Neutrophil (primary cell): Measurements from ENCODE around the gene ST3GAL3.
A peak's percentile ranks its signal among the peaks of the same experiment; 100 is the strongest.
"Not testable (repeated sequence)": the region's sequence is repeated elsewhere in the genome, so short reads cannot be mapped to it uniquely, and the experiment has no call there.

Experiments used
- H3K27ac ChIP-seq: fragments of 200-600 bp; sonication (generic); 2 replicates; pipeline ENCODE4 v1.5.1; 2016; ENCODE audit warnings: mild to moderate bottlenecking, moderate library complexity
- H3K27me3 ChIP-seq: fragments of 200-600 bp; sonication (generic); 2 replicates; pipeline ENCODE4 v1.6.0; 2016; ENCODE audit warnings: mild to moderate bottlenecking
- H3K36me3 ChIP-seq: fragments of 200-600 bp; sonication (generic); 2 replicates; pipeline ENCODE4 v1.5.1; 2017
- H3K4me1 ChIP-seq, 2 experiments: fragments of 200-600 bp in 1 of 2; sonication (generic) in 1 of 2; 1 replicate in 1 of 2; 2 replicates in 1 of 2; pipeline versions ENCODE4 v1.5.1 to v1.6.1; 2013 to 2016; ENCODE audit warnings: low read depth in 1 of 2, low read length in 1 of 2, mild to moderate bottlenecking in 1 of 2, moderate library complexity in 1 of 2; ENCODE audit not compliant: control insufficient read depth in 1 of 2, insufficient read depth in 1 of 2
- H3K4me3 ChIP-seq, 2 experiments: fragments of 200-600 bp in 1 of 2; sonication (generic) in 1 of 2; 1 replicate in 1 of 2; 2 replicates in 1 of 2; pipeline ENCODE4 v1.5.1; 2013 to 2016; ENCODE audit warnings: low read depth in 1 of 2, low read length in 1 of 2, mild to moderate bottlenecking in 1 of 2, moderate library complexity in 1 of 2
- H3K9me3 ChIP-seq: fragments of 200-600 bp; sonication (generic); 2 replicates; pipeline ENCODE4 v1.5.1; 2016
- CTCF ChIP-seq: fragments of 200-600 bp; sonication (generic); IDR thresholded peaks from 2 replicates; pipeline ENCODE4 v1.5.1; 2016; ENCODE audit warnings: antibody characterized with exemption

The ST3GAL3 gene

GRCh38 chr1:43832998-43833397 lies 125.7 kb downstream of the ST3GAL3 start:
- Histone ChIP-seq H3K4me3 (peak overlapping the region in 1 of 2 experiments; percentile 30), H3K4me1 (peaks cover 40 to 45% of the 10 kb centered on the region in 2 experiments), H3K27me3 (no peaks in the 10 kb centered on the region), H3K36me3 (no peaks in the 10 kb centered on the region), H3K9me3 (no peaks in the 10 kb centered on the region), H3K27ac (peak overlapping the region; percentile 75)
- no peak for TF ChIP-seq CTCF

GRCh38 chr1:43833902-43834279 lies 126.6 kb downstream of the ST3GAL3 start:
- peak overlapping the region; percentile 75 for H3K27ac ChIP-seq
- peak overlapping the region; percentile 24 to 30 for H3K4me3 ChIP-seq
- not testable (repeated sequence) for H3K9me3 ChIP-seq, H3K27me3 ChIP-seq, H3K36me3 ChIP-seq
- H3K4me1 ChIP-seq: peaks cover 40 to 45% of the 10 kb centered on the region in 2 experiments

- H3K4me3 ChIP-seq: peak overlapping the region; percentile 24 to 30
- no peaks in the 10 kb centered on the region for H3K9me3 ChIP-seq
- peaks cover 40 to 45% of the 10 kb centered on the region in 2 experiments for H3K4me1 ChIP-seq
- no peak for TF ChIP-seq CTCF
- H3K36me3 ChIP-seq: no peaks in the 10 kb centered on the region
- H3K27me3 ChIP-seq: no peaks in the 10 kb centered on the region
- H3K27ac ChIP-seq: peak overlapping the region; percentile 75
These were observed 127.1 kb downstream of the ST3GAL3 start for GRCh38 chr1:43834280-43835081.

- Histone ChIP-seq H3K4me1 (peaks cover 40 to 45% of the 10 kb centered on the region in 2 experiments), H3K27ac (peak overlapping the region; percentile 75), H3K9me3 (no peaks in the 10 kb centered on the region), H3K27me3 (no peaks in the 10 kb centered on the region), H3K36me3 (no peaks in the 10 kb centered on the region), H3K4me3 (no peak overlapping the region)
- TF ChIP-seq CTCF: no peak
These were observed 128.0 kb downstream of the ST3GAL3 start for GRCh38 chr1:43835082-43836021.

GRCh38 chr1:43836267-43836951 lies 129.1 kb downstream of the ST3GAL3 start:
- H3K27ac ChIP-seq: no peak overlapping the region
- H3K4me3 ChIP-seq: no peak overlapping the region
- H3K9me3 ChIP-seq: no peaks in the 10 kb centered on the region
- TF ChIP-seq CTCF: no peak
- H3K36me3 ChIP-seq: no peaks in the 10 kb centered on the region
- H3K4me1 ChIP-seq: peaks cover 40 to 45% of the 10 kb centered on the region in 2 experiments
- no peaks in the 10 kb centered on the region for H3K27me3 ChIP-seq
